Measurements from ENCODE around the gene SPACA7.

The SPACA7 gene

GRCh38 chr13:112376050-112376681, at the start of gene SPACA7:
SPACA7 (plus strand) TSS chr13:112376355; CDS start chr13:112376386, 31 bp downstream.
- DNase-seq (ENCODE audit: low read depth, low spot score): no peak

GRCh38 chr13:112326821-112327370, 49.3 kb upstream of the SPACA7 start:
- DNase-seq (ENCODE audit: low read depth, low spot score): no peak

GRCh38 chr13:112328936-112329335, 47.2 kb upstream of the SPACA7 start:
- no peak for DNase-seq (ENCODE audit: low read depth, low spot score)

- DNase-seq (ENCODE audit: low read depth, low spot score): no peak
Measured at GRCh38 chr13:112329376-112329775, 46.8 kb upstream of the SPACA7 start.

GRCh38 chr13:112330066-112330465, 46.1 kb upstream of the SPACA7 start:
- no peak for DNase-seq (ENCODE audit: low read depth, low spot score)

- DNase-seq (ENCODE audit: low read depth, low spot score): no peak
Measured at GRCh38 chr13:112330479-112331381, 45.4 kb upstream of the SPACA7 start.

GRCh38 chr13:112331675-112332074, 44.5 kb upstream of the SPACA7 start:
- no peak for DNase-seq (ENCODE audit: low read depth, low spot score)

GRCh38 chr13:112332727-112333126, 43.4 kb upstream of the SPACA7 start:
- no peak for DNase-seq (ENCODE audit: low read depth, low spot score)

- DNase-seq (ENCODE audit: low read depth, low spot score): no peak
Measured at GRCh38 chr13:112333756-112334543, 42.2 kb upstream of the SPACA7 start.

- DNase-seq (ENCODE audit: low read depth, low spot score): no peak
Measured at GRCh38 chr13:112335135-112335534, 41.0 kb upstream of the SPACA7 start.

GRCh38 chr13:112341446-112341845, 34.7 kb upstream of the SPACA7 start:
- DNase-seq (ENCODE audit: low read depth, low spot score): no peak

- no peak for DNase-seq (ENCODE audit: low read depth, low spot score)
Measured at GRCh38 chr13:112341976-112342735, 34.0 kb upstream of the SPACA7 start.

GRCh38 chr13:112342841-112343361, 33.3 kb upstream of the SPACA7 start:
- DNase-seq (ENCODE audit: low read depth, low spot score): no peak

- no peak for DNase-seq (ENCODE audit: low read depth, low spot score)
Measured at GRCh38 chr13:112343591-112343990, 32.6 kb upstream of the SPACA7 start.

GRCh38 chr13:112345826-112346172, 30.4 kb upstream of the SPACA7 start:
- no peak for DNase-seq (ENCODE audit: low read depth, low spot score)

GRCh38 chr13:112346173-112346898, 29.8 kb upstream of the SPACA7 start:
- no peak for DNase-seq (ENCODE audit: low read depth, low spot score)

GRCh38 chr13:112346899-112347229, 29.3 kb upstream of the SPACA7 start:
- DNase-seq (ENCODE audit: low read depth, low spot score): no peak

GRCh38 chr13:112347986-112348385, 28.2 kb upstream of the SPACA7 start:
- DNase-seq (ENCODE audit: low read depth, low spot score): no peak

- no peak for DNase-seq (ENCODE audit: low read depth, low spot score)
Measured at GRCh38 chr13:112348642-112349345, 27.4 kb upstream of the SPACA7 start.

- no peak for DNase-seq (ENCODE audit: low read depth, low spot score)
Measured at GRCh38 chr13:112349681-112350080, 26.5 kb upstream of the SPACA7 start.

Data from activated CD4-positive, CD25-positive, alpha-beta regulatory T cell treated with anti-CD3 and anti-CD28 coated beads, Interleukin-2, amount 50 U/mL, for 16 hours (primary cell).